ENCODE data around the gene JAKMIP3.

The JAKMIP3 gene

DNA sequence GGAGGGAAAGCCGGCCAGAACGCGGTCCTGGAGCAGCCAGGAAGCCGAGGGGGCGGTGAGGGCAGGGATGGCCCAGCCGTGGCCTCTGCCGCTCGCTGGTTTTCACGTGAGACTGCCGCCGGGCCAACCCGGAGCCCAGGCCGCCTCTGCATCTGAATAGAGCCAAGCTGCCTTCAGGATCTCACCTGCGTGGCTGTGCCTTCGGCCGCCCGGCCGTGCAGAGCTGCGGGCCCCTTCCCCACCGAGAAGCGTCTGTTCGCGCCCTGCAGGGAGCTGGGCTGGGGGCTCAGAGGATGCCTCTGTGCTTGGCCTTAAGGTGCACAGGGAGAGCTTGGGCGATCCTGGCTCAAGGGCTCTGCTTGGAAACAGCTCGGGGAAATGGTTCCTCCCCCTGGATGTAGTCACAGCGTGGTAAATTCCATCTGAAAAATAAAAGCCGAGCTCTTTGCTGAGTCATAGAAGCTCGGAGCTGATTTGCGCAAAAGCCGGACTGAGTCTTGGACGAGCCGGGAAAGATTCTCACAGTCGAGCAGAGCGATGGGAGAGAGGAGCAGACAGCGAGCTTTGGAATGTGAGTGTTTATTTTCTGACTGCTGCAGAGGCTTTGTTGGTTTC, at the start of gene JAKMIP3:
JAKMIP3 (plus strand) TSS at position 456 of the 615 bp plus-strand sequence. CDS start 38,863 bp downstream, outside the sequence.
- DNase-seq (ENCODE audit: low read depth in 2 of 2) = no peak

DNA sequence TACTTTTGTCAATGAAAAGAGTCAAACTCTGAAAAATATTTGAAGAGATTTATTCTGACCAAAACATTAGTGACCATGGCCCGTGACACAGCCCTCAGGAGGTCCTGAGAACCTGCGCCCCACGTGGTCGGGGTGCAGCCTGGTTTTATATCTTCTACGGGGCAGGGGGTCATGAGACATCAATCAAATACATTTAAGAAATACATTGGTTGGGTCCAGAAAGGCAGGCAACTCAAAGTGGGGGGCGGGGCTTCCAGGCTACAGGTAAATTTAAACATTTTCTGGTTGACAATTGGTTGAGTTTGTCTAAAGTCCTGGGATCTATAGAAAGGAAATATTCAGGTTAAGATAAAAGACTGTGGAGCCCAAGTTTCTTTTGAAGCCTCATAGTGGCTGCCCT, 49.2 kb upstream of the JAKMIP3 start:
- no peak for DNase-seq (ENCODE audit: low read depth in 2 of 2)

DNA sequence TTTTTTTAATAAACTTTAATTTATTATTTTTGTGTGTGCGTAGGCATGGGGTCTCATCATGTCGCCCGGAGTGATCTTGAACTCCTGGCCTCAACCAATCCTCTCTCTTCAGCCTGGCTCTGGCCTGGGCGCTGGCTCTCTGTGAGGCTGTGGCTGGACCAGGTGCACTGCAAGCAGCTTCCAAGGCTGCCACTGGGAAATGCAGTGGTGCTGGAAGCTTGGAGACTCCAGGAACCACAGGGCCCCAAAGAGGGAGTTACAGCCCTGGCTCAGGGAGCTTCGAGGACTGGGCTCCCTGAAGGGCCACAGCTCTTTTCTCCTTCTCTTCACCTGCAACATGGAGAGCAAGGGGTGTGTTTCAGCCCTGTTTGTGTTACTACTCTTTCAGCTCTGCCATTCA, 47.3 kb upstream of the JAKMIP3 start:
- DNase-seq (ENCODE audit: low read depth in 2 of 2) = no peak

DNA sequence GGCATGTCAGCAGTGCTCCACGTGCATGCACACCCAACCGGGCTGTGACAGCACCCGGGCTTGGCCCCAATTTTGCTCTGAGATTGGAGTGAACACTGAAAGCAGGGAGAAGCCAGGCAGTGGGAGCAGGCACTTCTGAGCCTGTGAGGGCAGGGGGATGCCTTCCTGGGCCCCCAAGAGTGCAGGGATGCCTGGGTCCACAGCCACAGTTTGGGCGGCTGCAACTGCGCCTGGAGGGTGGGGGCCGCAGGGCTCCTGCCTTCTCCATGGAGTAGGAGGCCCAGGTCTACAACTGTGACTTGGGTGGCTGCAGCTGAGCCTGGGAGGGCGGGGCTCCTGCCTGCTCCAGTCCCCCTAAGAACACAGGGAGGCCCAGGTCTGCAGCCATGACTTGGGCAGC, 46.4 kb upstream of the JAKMIP3 start:
- no peak for DNase-seq (ENCODE audit: low read depth in 2 of 2)

DNA sequence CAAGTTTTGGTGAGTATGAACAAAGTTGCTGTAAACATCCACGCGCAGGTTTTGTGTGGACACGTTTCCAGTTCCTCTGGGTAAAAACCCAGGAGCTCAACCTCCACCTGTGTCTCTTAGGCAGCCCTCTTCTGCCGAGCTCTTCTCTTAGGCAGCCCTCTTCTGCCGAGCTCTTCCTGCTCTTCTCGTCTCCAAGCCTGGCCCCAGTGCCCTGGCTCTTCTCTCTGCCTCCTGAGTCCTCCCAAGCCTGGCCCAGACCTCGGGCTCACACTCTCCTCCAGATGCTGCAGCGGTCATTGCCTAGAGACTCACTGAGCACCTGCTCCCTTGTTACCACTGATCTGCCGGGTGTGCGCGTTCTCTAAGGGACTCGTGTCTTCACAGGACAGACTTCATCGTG, 45.3 kb upstream of the JAKMIP3 start:
- no peak for DNase-seq (ENCODE audit: low read depth in 2 of 2)

DNA sequence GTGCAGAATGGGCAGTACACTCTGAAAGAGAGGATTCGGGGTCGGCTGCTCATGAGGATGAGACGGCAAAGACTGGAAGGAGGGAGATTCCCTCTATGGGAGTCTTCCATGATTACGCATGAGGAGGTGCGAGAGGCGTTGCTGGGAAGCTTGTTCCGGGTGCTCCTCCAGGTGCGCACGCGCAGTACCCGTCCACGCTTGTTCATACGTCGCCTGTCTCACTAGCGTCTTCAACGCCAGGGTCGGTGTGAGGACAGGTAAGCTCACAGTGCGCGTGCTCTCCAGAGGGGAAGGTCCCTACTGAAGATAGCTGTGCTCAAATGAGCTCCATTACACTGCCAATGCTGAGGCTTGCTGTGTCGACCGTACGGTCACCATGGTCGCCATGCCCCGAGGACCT, 44.7 kb upstream of the JAKMIP3 start:
- DNase-seq (ENCODE audit: low read depth in 2 of 2) = no peak

DNA sequence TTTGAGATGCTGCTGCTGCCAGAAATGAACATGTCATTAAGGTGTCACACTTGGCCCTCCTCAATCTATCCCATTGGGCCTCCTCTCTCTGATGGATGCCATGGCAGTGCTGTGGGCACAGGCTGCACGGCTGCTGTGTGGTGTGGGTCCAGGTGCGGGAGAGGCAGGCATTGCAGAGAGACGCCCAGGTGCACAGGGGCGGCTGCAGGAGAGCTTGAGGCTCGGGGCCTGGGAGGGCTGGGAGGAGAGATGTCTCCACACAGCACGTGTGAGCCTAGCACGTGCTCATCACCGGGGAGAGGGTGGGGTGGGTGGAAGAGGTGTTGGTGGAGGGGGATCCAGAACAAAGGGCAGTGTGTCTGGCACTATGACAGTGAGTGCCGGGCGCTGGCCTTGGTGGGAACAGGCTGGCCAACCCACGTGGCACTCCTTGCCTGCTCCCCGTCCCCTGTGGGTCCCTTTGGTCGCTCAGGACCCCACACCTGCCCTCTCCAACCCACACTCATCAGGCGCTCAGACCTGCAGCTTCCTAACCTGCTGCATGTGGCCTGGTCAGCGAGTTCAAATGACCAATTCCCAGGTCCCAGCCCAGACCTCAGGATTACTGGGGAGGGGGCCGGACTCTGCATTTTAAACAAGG, 44.1 kb upstream of the JAKMIP3 start:
- no peak for DNase-seq (ENCODE audit: low read depth in 2 of 2)

DNA sequence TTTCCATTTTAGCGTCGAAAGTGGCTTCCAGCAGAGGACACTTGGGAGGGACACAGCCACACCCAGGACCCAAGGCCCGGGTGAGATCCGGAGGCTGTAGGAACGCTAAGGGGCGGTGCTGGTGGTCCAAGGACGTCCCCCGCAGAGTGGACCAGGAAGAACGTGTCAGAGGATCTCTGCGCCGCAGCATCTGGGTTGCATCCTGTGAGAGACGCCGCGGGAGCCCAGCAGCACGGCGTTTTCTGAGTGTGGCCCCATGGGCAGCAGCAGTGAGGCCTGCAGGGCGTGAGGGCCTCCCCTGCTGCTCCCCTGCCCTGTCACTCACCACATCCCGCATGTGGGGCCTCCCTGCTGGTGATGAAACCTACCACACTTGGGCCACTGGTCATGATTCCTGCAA, 43.5 kb upstream of the JAKMIP3 start:
- DNase-seq (ENCODE audit: low read depth in 2 of 2) = no peak

DNA sequence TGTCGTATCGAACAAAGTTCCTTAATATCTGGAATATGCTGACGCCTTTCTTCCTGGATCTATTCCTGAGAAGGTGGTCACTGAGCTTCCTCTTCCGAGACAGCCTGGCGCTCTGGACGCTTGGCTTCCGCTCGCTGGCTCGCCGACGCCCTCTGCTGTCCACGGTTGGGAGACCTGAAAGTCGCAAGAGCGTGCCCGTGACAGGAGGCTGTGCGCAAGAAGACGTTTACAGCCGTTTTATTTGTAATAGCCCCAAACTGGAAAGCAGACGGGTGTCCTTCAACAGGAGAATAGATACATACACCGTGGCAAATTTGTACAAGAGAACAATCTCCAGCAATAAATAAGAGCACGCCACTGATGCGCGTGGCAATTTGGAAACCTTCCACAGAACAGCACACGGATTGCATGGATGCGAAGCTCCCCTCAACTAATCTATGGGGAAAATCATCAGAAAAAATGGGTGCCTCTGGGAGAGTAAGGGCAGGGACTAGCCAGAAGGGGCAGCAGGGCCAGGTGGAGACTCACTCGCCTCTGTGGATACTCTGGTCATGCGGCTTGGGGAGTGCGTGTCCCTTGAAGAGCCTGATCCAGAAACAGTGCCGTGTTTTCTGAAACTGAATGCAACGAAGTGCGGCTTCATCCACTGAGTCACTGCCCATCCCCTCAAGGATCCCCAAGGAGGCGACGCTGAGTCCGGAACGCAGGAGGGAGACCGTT, 42.5 kb upstream of the JAKMIP3 start:
- peak; percentile 34 for DNase-seq (ENCODE audit: low read depth in 2 of 2)

DNA sequence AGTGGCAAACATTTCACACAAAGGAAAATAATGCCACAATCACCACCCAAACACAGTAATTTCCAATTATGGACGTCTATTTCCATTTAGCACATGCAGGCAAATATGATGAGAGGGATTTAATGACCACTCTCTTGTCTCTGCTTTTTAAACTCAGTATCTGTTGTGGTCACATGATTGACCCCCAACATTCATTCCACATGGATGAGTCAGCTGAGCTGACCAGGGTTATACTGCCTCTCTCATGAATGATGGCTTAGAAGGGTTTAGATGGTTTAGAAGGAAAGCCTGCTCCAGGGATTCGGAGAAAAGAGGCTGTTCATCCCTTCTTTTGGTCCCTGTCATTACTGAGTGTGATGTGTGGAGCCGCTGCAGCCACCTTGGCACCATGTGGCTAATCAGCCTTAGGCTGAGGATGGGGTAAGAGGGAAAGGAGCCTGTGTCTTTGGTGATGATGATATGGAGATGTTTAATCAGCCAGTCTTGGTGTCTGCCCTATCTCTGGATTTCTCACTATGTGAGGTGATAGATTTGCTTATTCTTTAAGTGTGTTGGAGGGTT, 38.2 kb upstream of the JAKMIP3 start:
- DNase-seq (ENCODE audit: low read depth in 2 of 2) = no peak

DNA sequence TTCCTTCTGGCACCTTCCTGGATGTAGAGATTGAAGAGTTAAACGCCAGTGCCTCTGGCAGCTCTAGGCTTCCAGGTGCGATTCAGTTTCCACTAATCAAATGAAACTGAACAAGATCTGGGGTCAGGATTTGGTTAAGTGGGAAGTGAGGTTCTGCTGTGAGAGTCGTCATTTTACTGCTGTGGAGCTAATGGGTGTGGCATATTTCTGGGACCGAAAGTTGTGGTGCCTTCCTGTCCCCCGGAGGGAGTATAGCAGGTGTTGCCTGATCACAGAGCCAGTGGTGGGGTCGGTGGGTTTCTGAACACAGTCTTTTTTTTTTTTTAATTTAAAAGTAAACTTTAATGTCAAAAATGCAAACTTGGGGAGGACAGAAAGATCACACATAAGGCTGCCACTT, 37.0 kb upstream of the JAKMIP3 start:
- DNase-seq (ENCODE audit: low read depth in 2 of 2) = no peak

DNA sequence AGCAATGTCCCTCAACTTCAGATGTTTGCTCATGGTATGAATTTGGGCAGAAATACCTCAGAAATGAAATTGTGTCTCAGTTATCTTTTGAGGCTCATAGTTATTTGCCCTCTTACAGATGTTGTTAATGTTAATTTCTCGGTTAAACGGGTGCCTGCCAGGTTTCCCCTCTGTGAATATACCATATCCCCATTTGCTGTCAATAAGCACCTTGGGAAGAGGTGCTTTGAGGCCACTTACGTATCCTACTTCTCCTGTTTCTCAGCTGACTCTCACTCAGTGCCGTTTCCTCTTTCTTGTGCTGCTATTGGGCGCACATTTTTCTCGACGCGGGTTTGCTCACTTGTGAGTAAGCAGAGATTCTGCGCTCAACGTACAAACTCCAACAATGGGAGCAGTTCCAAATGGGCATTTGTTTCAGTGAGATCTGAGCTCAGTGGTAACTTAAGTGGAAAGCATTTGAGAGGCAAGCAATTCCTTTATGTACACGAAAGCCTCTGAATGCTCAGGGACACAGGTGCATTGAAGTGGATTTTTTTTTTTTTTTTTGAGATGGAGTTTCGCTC, 34.8 kb upstream of the JAKMIP3 start:
- no peak for DNase-seq (ENCODE audit: low read depth in 2 of 2)

DNA sequence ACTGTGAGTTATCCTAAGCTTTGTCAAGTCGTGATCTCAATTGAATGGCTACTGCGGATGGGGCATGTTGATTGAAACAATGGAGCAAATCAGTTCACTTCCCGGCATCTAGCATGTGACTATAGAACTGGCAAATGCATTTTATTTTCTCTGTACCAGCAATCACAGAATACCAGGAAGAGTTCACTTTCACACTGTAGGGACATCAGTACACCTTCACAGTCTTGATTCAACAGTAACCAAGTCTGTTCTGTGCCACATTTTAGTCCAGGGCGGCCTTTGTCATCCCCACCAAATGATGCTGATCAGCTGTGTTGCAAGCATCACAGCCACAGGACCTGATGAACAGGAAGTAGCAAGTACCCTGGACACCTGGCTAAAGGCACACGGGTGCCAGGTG, 32.1 kb upstream of the JAKMIP3 start:
- DNase-seq (ENCODE audit: low read depth in 2 of 2) = no peak

DNA sequence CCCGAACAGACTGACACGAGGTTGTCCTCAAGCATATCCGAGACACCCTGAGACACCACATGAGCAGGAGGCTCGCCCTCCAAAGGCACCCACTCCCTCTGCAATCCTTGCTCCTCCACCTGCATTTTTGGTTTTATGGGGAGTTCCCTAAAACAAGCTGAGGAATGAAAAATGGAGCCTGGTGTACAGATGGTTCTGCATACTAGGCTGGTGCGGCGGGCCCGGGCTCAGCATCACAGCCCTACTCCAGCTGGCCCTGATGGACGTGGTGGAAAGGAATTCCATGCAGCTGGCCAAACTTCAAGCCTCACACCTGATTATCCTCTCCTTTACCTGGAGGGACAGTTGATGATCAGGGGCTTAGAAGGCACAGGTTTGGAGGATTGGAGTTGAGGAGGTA, 30.3 kb upstream of the JAKMIP3 start:
- DNase-seq (ENCODE audit: low read depth in 2 of 2) = no peak

DNA sequence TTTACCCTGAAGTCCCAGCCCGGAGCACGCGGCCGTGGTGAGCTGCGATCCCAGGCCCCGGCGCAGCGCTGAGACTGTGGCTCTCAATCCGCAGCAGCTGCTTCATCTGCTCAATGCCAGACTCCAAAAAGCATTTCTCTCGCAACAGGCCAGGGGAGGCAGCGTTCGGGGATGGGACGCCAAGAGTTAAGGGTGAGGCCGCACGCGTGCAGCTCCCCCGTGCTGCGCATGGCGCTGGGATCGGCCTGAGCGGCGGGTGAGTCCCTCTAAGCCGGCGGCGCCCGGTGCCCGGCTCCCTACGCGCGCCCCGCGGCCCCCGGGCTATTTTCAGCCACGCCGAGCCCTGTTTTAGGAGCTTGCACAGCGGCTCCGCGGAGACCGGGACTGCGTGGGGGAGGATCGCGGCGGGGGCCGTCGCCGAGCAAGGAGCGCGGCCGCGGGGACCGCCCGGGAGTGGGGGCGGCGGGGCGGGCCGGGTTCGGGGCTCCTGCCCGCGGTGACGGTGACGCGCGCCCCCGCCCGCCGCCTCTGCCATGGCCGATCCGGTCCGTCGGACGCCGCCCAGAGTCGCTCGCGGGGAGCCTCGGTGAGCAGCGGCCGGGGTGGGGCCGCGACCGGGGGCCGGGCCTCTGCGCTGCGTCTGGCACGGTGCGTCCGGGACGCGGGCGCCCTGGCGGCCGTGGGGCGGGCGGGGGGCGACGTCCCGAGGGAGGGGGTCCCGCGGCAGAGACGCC, 29.4 kb upstream of the JAKMIP3 start:
- no peak for DNase-seq (ENCODE audit: low read depth in 2 of 2)

DNA sequence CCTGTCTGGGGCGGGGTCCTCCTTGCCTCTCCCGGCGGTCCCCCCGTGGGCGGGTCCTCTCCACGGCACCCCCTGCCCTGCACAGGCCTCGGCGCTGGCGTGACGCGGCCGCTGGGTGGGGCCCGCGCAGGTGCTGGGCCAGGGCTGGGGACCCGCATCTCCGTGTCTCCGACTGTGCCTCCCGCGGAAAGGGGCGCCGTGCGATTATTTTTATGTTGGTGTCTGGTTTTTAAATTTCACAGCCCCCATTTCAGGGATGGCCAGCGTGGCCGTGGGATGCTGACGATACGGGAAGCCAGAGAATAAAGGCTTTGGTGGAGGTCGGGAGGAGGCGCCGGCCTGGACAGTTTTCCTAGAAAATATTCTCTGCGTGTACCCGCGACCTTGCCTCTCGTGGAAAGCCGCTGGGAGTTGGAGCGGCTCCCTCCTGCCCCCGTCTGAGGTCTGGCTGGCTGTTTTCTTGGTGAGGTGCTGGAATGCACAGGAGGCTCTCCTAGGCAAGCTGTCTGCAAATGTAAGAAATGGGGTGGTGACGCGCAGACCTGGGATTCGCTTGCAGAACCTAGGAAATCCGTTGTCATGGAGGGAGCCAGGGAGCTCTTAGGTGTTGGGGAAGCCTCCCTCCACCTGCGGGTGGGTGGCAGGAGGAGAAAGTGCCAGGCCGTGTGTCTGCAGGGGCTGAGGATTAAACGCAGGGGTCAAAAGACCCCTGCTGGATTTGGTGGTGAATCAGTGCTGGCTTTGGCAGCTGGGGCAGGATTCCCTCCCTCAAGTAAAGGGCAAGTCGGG, 28.7 kb upstream of the JAKMIP3 start:
- no peak for DNase-seq (ENCODE audit: low read depth in 2 of 2)

DNA sequence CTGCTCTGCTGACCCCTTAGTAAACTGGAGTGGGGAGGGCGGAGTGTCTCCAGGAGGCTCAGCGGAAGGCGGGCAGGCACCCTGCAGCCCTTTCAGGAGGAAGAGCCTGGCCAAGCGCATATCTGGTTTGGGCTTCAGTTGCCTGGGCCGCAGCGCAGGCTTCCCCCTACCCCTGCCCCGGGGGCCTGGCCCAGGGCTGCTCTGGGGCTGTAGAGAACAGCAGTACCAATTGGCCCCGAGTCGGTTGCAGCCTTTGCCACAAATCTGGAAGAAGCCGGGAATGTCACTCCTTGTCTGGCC, 28.1 kb upstream of the JAKMIP3 start:
- DNase-seq (ENCODE audit: low read depth in 2 of 2) = no peak

DNA sequence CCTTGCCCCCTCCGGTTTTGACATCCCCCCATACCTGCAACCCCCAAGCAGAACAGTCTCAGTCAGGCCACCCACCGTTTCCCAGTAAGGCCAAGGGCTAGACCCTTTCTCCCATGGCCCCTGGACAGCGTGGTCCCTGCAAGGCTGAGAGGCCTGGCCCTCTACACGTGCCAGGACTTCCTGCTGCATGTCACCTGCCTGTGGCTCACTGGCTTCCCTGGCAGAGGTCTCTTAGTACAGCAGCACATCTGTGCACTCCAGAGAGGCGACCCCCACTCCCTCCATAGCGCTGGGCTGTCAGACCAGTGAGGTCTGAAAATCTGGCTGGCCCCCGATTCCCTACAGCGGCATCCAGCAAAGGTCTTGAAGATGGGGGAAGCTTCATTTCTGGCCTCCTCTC, 26.4 kb upstream of the JAKMIP3 start:
- DNase-seq (ENCODE audit: low read depth in 2 of 2) = no peak

DNA sequence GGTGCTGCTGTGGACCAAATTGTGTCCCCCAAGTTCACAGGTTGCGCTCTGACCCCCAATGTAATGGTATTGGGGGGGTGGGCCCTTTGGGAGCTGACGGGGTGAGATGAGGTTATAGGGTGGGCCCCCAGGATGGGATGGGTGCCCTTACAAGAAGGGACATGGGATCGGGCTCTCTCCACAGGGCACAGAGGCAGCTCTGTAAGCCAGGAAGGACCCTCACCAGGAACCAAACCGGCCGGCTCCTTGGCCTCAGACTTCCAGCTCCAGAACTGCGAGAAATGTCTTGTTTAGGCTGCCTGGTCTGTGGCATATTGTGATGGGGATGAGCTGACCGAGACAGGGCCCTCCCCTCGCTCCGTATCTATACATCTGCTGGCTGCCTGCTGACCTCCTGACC, 25.7 kb upstream of the JAKMIP3 start:
- no peak for DNase-seq (ENCODE audit: low read depth in 2 of 2)

DNA sequence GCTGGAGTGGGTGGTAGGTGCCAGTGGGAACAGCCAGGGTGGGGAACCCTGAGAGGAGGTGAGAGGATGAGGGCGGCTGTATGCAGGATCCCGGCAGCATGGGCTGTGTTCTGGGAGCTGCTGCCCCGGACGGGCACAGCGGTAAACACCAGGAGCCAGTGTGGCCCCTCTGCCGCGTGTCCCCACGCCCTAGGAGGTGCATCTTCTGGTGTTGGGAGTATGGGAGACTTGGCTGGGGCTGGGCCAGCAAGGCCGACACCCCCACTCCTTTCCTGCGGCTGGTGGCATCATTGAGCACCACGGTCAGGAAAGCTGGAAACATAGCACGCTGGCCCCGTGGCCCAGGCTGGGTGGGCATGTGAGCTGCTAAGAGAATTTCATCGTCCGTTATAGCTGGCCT, 24.4 kb upstream of the JAKMIP3 start:
- no peak for DNase-seq (ENCODE audit: low read depth in 2 of 2)

Data from stimulated activated CD8-positive, alpha-beta memory T cell treated with anti-CD3 and anti-CD28 coated beads, Interleukin-15, amount 100 ng/mL, for 4 hours (primary cell).